ENCODE data around the gene RNF222.

GRCh38 chr17:8438441-8438840, 40.8 kb upstream of the RNF222 start:
- TF ChIP-seq POLR2A (IDR thresholded peaks at IDR 0.05; ENCODE audit: low read length), result no peak
- TF ChIP-seq GATA1 (IDR thresholded peaks at IDR 0.05; ENCODE audit: low read depth, low read length), result no peak
